CD8-positive, alpha-beta memory T cell (primary cell): Measurements from ENCODE around the gene CXCR4. TPM values are rescaled to one million over a fixed set of nuclear protein-coding genes. Genes with fewer than 3 reads are reported as not detected.
"Not testable (repeated sequence)": the region's sequence is repeated elsewhere in the genome, so short reads cannot be mapped to it uniquely, and the experiment has no call there.

ENCODE experiments used
- CTCF ChIA-PET: fragments of 350-600 bp; sonication (Branson Sonifier 250); formaldehyde crosslinking; loops from one replicate; lab custom pipeline; 2021; ENCODE audit warnings: antibody characterized with exemption; lab: Charles Lee
- POLR2A ChIA-PET: fragments of 350-600 bp; sonication (Branson Sonifier 250); formaldehyde crosslinking; loops from one replicate; lab custom pipeline; 2021; ENCODE audit warnings: antibody characterized with exemption; lab: Charles Lee
- DNase-seq, 5 donors: peaks; one replicate each; pipeline versions ENCODE4 v3.0.0 to v3.0.0-alpha.2; 2020 to 2022; ENCODE audit warnings: mixed read lengths in 1 of 5
- H3K27ac ChIP-seq: one replicate; pipeline ENCODE4 v1.7.0; 2013; ENCODE audit warnings: low read depth, mild to moderate bottlenecking, low read length, moderate library complexity
- H3K27me3 ChIP-seq: 2 replicates; pipeline ENCODE4 v1.7.0; 2013; ENCODE audit warnings: low read length, mild to moderate bottlenecking; ENCODE audit not compliant: insufficient read depth, poor library complexity, severe bottlenecking
- H3K36me3 ChIP-seq: 2 replicates; pipeline ENCODE4 v1.7.0; 2013; ENCODE audit warnings: mild to moderate bottlenecking, low read length, moderate library complexity; ENCODE audit not compliant: insufficient read depth
- H3K4me1 ChIP-seq: 2 replicates; pipeline ENCODE4 v1.7.0; 2013; ENCODE audit warnings: mild to moderate bottlenecking, low read length, moderate library complexity; ENCODE audit not compliant: insufficient read depth
- H3K4me3 ChIP-seq: 2 replicates; pipeline ENCODE4 v1.7.0; 2013; ENCODE audit warnings: mild to moderate bottlenecking, low read length
- H3K9me3 ChIP-seq: 2 replicates; pipeline ENCODE4 v1.7.0; 2013; ENCODE audit warnings: mild to moderate bottlenecking, low read length
- H3K27ac Mint-ChIP-seq, 8 donors: one replicate each; pipeline ENCODE4 v1.8.0; 2020 to 2021; ENCODE audit warnings: mixed read lengths in 8 of 8, mild to moderate bottlenecking in 6 of 8, inconsistent platforms in 3 of 8, moderate library complexity in 3 of 8
- H3K27me3 Mint-ChIP-seq, 2 donors: one replicate each; pipeline ENCODE4 v1.8.0; 2020 to 2021; ENCODE audit warnings: mixed read lengths in 2 of 2, mild to moderate bottlenecking in 1 of 2, moderate library complexity in 1 of 2
- H3K36me3 Mint-ChIP-seq, 3 donors: one replicate each; pipeline ENCODE4 v1.8.0; 2020 to 2021; ENCODE audit warnings: mixed read lengths in 3 of 3, inconsistent platforms in 1 of 3, mild to moderate bottlenecking in 1 of 3
- H3K4me1 Mint-ChIP-seq, 3 donors: one replicate each; pipeline ENCODE4 v1.8.0; 2020 to 2021; ENCODE audit warnings: mixed read lengths in 3 of 3, inconsistent platforms in 1 of 3, mild to moderate bottlenecking in 1 of 3
- H3K4me3 Mint-ChIP-seq, 7 donors: one replicate each; pipeline ENCODE4 v1.8.0; 2020 to 2021; ENCODE audit warnings: mixed read lengths in 7 of 7, mild to moderate bottlenecking in 6 of 7, moderate library complexity in 4 of 7, inconsistent platforms in 2 of 7
- H3K9me3 Mint-ChIP-seq, 5 donors: one replicate each; pipeline ENCODE4 v1.8.0; 2020 to 2022; ENCODE audit warnings: mixed read lengths in 5 of 5, mild to moderate bottlenecking in 3 of 5, moderate library complexity in 2 of 5, inconsistent platforms in 1 of 5
- polyA plus RNA-seq: library from polyadenylated mRNA; unstranded; fragments of 300-500 nt; fragmentation: Illumina TruSeq; gene quantifications from one replicate; pipeline ENCODE4 v1.2.3, GENCODE V29; 2021
- total RNA-seq, 2 experiments: library from RNA; stranded (reverse); gene quantifications; one replicate each; pipeline ENCODE4 v1.2.3, GENCODE V29; 2021

Gene CXCR4
- total and polyA plus RNA-seq, 3 experiments from 2014 or later, result 102 to 569 (median 106) TPM

DNA sequence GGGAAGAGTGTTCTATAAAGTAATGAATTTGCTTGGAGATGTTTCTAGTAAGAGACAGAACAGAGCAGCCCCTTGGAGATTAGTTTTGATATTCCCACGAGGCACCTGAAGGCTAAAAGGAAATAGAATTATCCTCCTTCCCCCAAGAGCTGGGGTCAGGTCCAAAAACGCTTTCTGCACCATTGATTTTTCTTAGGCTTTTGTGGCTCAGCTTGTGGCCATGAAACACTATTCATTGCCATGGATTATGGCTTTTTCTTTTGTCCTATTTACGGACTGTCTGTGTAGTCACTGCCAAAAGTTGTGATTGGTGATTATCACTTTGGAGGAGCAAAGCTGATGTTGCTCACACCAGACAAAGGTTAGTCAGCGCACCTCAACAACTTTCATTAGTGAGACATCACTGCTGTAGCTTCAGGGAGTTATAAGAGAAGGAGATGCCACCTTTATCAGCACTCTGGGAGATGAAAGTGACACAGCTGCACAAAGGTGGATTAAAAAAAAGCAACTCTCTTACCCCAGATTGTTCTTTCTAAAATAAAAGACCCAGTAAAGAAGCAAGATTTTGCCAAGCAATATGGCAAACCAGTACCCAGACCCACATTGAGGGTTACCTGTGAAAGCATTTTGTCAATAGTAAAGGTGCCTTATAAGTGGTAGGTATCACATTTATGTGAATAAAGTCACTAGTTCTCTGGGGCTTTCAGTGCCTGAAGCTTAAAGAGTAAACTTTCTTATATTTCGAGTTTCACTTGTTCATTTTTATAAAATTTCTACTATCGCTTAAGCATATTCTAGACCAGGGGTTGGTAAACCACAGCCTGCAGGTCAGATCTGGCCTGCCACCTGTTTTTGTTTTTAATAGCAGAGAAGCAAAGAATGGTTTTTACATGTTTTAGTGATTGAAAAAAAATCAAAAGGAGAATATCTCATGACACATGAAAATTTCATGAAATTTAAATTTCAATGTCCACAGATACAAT is 10.6 kb downstream of the CXCR4 start:
- Histone ChIP-seq H3K27me3 (no peaks in the 10 kb centered on the region), H3K4me3 (no peak overlapping the region), H3K4me1 (no peaks in the 10 kb centered on the region), H3K9me3 (no peaks in the 10 kb centered on the region), H3K36me3 (no peaks in the 10 kb centered on the region), H3K27ac (no peak overlapping the region)
- ChIA-PET CTCF (interaction anchor here (1.4 kb wide), 2 partner anchors 193 to 277 kb away, joined by 4 read pairs; no protein-coding TSS in a partner anchor), POLR2A (no interaction called here)
- Mint-ChIP-seq H3K36me3 (peaks cover 0 to 2% (median 2%) of the 10 kb centered on the region in 3 donors), H3K27me3 (no peaks in the 10 kb centered on the region), H3K27ac (peak overlapping the region in 1 of 8 donors; percentile 54), H3K9me3 (no peaks in the 10 kb centered on the region), H3K4me1 (peaks cover 2 to 3% (median 2%) of the 10 kb centered on the region in 3 donors), H3K4me3 (no peak overlapping the region)
- no peak for DNase-seq

DNA sequence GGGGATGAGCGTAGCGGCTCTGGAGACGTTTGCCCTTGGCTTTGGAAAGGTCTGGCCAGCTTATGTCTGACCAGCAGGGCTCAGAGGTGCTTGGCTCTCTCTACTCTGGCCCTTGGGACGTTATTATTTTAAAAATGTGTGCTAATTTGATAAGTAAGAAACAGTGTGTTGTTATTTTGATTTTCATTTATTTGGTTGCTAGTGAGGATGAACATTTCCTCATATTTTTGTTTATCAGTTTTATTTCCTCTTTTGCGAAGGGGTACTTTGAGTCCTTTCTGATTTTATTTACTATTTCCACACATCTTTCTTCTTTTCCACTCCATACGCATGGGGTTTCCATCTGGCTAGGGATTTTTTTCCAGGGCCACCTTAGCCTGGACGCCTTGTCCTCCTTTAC is 11.4 kb downstream of the CXCR4 start:
- no peaks in the 10 kb centered on the region for H3K36me3 Mint-ChIP-seq
- no peaks in the 10 kb centered on the region for H3K4me1 Mint-ChIP-seq
- no peak overlapping the region for H3K4me3 Mint-ChIP-seq
- no peaks in the 10 kb centered on the region for H3K9me3 ChIP-seq
- no peak overlapping the region for H3K4me3 ChIP-seq
- no peak overlapping the region for H3K27ac ChIP-seq
- H3K27me3 Mint-ChIP-seq, result no peaks in the 10 kb centered on the region
- H3K27me3 ChIP-seq, result no peaks in the 10 kb centered on the region
- ChIA-PET POLR2A (no interaction called here), CTCF (no interaction called here)
- no peaks in the 10 kb centered on the region for H3K4me1 ChIP-seq
- H3K9me3 Mint-ChIP-seq, result no peaks in the 10 kb centered on the region
- H3K27ac Mint-ChIP-seq, result peak overlapping the region in 1 of 8 donors; percentile 92
- DNase-seq, result no peak
- H3K36me3 ChIP-seq, result no peaks in the 10 kb centered on the region

DNA sequence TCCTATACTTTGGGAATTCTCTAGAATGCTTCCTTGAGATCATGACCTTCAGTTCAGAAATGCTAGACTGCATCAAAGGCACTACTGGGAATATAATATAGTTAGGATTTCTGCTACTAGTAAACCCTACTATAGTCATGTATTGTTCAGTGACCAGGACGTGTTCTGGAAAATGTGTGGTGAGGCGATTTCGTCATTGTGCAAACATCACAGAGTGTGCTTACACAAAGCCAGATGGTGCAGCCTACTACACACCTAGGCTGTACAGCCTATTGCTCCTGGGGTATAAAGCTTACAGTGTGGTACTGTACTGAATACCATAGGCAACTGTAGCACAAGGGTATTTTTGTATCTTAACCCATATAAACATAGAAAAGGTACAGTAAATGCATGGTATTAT is 13.0 kb downstream of the CXCR4 start:
- DNase-seq, result no peak
- ChIA-PET CTCF (no interaction called here), POLR2A (no interaction called here)
- no peaks in the 10 kb centered on the region for H3K9me3 Mint-ChIP-seq
- Histone ChIP-seq H3K27ac (no peak overlapping the region), H3K4me3 (no peak overlapping the region), H3K36me3 (no peaks in the 10 kb centered on the region), H3K4me1 (no peaks in the 10 kb centered on the region), H3K9me3 (no peaks in the 10 kb centered on the region), H3K27me3 (no peaks in the 10 kb centered on the region)
- no peaks in the 10 kb centered on the region for H3K4me1 Mint-ChIP-seq
- peaks cover 0 to 4% (median 3%) of the 10 kb centered on the region in 3 donors for H3K36me3 Mint-ChIP-seq
- H3K27me3 Mint-ChIP-seq, result no peaks in the 10 kb centered on the region
- H3K27ac Mint-ChIP-seq, result no peak overlapping the region
- no peak overlapping the region for H3K4me3 Mint-ChIP-seq

DNA sequence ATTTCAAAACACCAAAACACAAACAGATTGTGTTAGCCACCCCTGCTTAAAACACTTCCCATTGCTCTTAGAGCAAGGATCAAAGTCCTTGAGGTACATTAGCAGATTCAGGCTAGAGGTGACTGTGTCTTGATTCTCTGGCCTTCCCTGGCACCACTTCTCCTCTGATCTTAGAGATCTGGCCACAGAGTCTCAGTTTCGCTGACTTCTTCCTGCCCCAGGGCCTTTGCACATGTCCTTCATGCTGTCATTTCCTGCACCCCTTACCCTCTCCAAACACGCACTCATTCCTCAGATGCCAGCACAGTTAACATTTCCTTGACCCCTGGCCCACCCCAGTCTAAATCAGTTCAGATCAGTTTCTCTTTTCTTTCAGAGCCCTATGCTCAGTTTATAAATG is 16.9 kb downstream of the CXCR4 start:
- peak overlapping the region in 4 of 8 donors; percentile 27 to 75 (median 50) for H3K27ac Mint-ChIP-seq

DNA sequence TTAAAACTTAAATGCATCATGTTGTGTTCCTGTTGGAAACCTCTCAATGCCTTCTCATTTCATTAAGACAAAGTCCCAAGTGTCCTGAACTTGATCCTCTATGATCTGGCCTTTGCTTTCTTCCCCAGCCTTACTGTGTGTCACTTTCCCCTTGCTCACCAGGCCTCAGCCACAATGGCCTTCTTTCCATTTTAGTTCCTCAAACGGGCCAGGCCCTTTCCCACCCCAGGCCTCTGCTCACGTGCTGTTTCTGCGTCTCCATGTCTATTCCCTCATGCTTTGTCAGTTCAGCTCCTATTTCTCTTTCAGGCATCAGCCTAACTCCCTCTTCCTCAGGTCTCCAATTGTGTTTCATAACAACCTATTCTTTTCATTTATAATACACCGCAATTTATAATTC is 19.5 kb downstream of the CXCR4 start:
- Mint-ChIP-seq H3K9me3 (no peaks in the 10 kb centered on the region), H3K27ac (peak overlapping the region in 3 of 8 donors; percentile 13 to 72 (median 56)), H3K36me3 (peaks cover 0 to 4% (median 3%) of the 10 kb centered on the region in 3 donors), H3K4me1 (peaks cover 0 to 11% (median 7%) of the 10 kb centered on the region in 3 donors), H3K4me3 (no peak overlapping the region), H3K27me3 (no peaks in the 10 kb centered on the region)
- ChIA-PET POLR2A (interaction anchor here (0.6 kb wide), 1 partner anchor 33 kb away, joined by 4 read pairs; no protein-coding TSS in a partner anchor), CTCF (no interaction called here)
- Histone ChIP-seq H3K9me3 (no peaks in the 10 kb centered on the region), H3K27ac (no peak overlapping the region), H3K36me3 (no peaks in the 10 kb centered on the region), H3K4me1 (no peaks in the 10 kb centered on the region), H3K27me3 (no peaks in the 10 kb centered on the region), H3K4me3 (no peak overlapping the region)
- DNase-seq, result no peak

More for the DNA sequence above, 16.9 kb downstream of the CXCR4 start:
- POLR2A ChIA-PET, result no interaction called here
- Histone ChIP-seq H3K4me1 (no peaks in the 10 kb centered on the region), H3K4me3 (no peak overlapping the region), H3K36me3 (no peaks in the 10 kb centered on the region), H3K27ac (no peak overlapping the region), H3K27me3 (no peaks in the 10 kb centered on the region), H3K9me3 (no peaks in the 10 kb centered on the region)
- H3K9me3 Mint-ChIP-seq, result no peaks in the 10 kb centered on the region
- peaks cover 0 to 11% (median 7%) of the 10 kb centered on the region in 3 donors for H3K4me1 Mint-ChIP-seq
- DNase-seq, result no peak
- peaks cover 0 to 4% (median 3%) of the 10 kb centered on the region in 3 donors for H3K36me3 Mint-ChIP-seq
- CTCF ChIA-PET, result interaction anchor here (1.1 kb wide), 1 partner anchor 283 kb away, joined by 3 read pairs; no protein-coding TSS in a partner anchor
- no peak overlapping the region for H3K4me3 Mint-ChIP-seq
- H3K27me3 Mint-ChIP-seq, result no peaks in the 10 kb centered on the region

DNA sequence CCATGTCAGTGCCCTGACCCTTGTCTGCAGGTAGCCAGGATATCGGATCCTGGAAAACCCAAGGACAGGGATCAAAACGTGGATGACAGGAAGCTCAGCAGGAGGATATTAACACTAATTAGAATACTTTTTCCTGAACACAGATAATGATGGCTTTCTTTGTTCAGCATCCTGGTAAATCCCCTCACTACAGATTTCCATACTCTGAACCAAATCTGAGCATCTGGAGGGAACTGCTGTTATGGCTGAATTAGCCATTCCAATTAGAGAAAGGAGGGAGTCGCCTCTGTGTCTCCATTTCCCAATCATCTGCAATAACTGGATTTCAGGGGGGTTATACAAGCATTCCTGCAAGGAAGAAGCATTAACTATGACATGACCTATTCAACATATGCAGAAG is 24.4 kb downstream of the CXCR4 start:
- H3K9me3 ChIP-seq, result no peaks in the 10 kb centered on the region
- H3K4me3 ChIP-seq, result no peak overlapping the region
- Mint-ChIP-seq H3K36me3 (no peaks in the 10 kb centered on the region), H3K4me1 (peaks cover 3 to 27% (median 18%) of the 10 kb centered on the region in 3 donors), H3K27me3 (no peaks in the 10 kb centered on the region), H3K9me3 (no peaks in the 10 kb centered on the region), H3K4me3 (no peak overlapping the region), H3K27ac (peak overlapping the region in 2 of 8 donors; percentile 34 to 40)
- H3K27me3 ChIP-seq, result no peaks in the 10 kb centered on the region
- H3K36me3 ChIP-seq, result no peaks in the 10 kb centered on the region
- CTCF ChIA-PET, result no interaction called here
- POLR2A ChIA-PET, result no interaction called here
- H3K27ac ChIP-seq, result no peak overlapping the region
- no peaks in the 10 kb centered on the region for H3K4me1 ChIP-seq
- DNase-seq, result no peak

DNA sequence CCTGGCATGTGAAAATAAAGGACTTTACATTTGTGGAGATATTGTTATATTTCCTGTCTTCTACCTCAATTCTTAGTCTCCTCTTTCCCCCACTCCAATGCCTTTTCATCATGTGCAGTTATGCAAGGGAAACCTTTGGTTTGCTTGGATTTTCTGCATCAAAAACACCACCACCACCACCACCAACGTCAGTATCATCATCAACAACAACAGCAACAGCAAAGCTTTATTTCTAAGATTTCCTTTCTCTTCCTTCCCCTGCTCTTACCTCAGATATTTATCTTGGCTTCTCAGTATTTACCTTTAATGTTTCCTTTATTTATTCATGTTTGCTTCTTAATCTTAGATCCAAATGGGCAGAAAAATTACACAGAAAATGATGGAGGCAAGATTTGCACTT is 26.1 kb downstream of the CXCR4 start:
- H3K27me3 Mint-ChIP-seq, result no peaks in the 10 kb centered on the region
- no peaks in the 10 kb centered on the region for H3K9me3 Mint-ChIP-seq
- ChIA-PET POLR2A (interaction anchor here (0.6 kb wide), 1 partner anchor 352 kb away, joined by 4 read pairs; no protein-coding TSS in a partner anchor), CTCF (no interaction called here)
- Histone ChIP-seq H3K27ac (no peak overlapping the region), H3K9me3 (no peaks in the 10 kb centered on the region), H3K36me3 (no peaks in the 10 kb centered on the region), H3K27me3 (no peaks in the 10 kb centered on the region), H3K4me3 (no peak overlapping the region), H3K4me1 (no peaks in the 10 kb centered on the region)
- H3K4me1 Mint-ChIP-seq, result peaks cover 3 to 22% (median 11%) of the 10 kb centered on the region in 3 donors
- DNase-seq, result peak in 1 of 5 donors; percentile 11
- H3K4me3 Mint-ChIP-seq, result no peak overlapping the region
- H3K27ac Mint-ChIP-seq, result peak overlapping the region in 6 of 8 donors; percentile 14 to 76 (median 50)
- H3K36me3 Mint-ChIP-seq, result no peaks in the 10 kb centered on the region

DNA sequence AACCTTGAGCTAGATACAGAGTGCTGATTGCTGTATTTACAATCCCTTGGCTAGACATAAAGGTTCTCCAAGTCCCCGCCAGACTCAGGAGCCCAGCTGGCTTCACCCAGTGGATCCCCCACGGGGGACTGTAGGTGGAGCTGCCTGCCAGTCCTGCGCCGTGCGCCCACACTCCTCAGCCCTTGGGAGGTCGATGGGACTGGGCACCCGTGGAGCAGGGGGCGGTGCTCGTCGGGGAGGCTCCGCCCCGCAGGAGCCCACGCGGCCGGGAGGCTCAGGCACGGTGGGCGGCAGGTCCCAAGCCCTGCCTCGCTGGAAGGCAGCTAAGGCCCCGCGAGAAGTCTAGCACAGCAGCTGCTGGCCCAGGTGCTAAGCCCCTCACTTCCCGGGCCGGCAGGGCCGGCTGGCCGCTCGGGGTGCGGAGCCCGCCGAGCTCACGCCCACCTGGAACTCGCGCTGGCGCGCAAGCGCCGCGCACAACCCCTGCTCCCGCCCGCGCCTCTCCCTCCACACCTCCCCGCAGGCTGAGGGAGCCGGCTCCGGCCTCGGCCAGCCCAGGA is 30.0 kb downstream of the CXCR4 start:
- H3K4me1 Mint-ChIP-seq, result peaks cover 3 to 23% (median 11%) of the 10 kb centered on the region in 3 donors
- H3K9me3 Mint-ChIP-seq, POLR2A ChIA-PET, H3K4me3 ChIP-seq, H3K4me3 Mint-ChIP-seq, DNase-seq, H3K4me1 ChIP-seq, H3K27me3 ChIP-seq, H3K36me3 Mint-ChIP-seq, CTCF ChIA-PET, H3K27me3 Mint-ChIP-seq, H3K9me3 ChIP-seq, H3K27ac Mint-ChIP-seq, H3K36me3 ChIP-seq, H3K27ac ChIP-seq: not testable (repeated sequence)
